CD4-positive, alpha-beta memory T cell (primary cell): Measurements from ENCODE around the gene SNF8. TPM values are rescaled to one million over a fixed set of nuclear protein-coding genes. Genes with fewer than 3 reads are reported as not detected.

ENCODE experiments used
- CTCF ChIA-PET: fragments of 350-600 bp; sonication (Branson Sonifier 250); formaldehyde crosslinking; loops from one replicate; lab custom pipeline; 2021; ENCODE audit warnings: inconsistent platforms; ENCODE audit not compliant: partially characterized antibody; lab: Charles Lee
- POLR2A ChIA-PET: fragments of 350-600 bp; sonication (Branson Sonifier 250); formaldehyde crosslinking; loops from one replicate; lab custom pipeline; 2021; ENCODE audit not compliant: partially characterized antibody; lab: Charles Lee
- DNase-seq, 5 donors: peaks; one replicate each; pipeline versions ENCODE4 v3.0.0 to v3.0.0-alpha.2; 2020 to 2022; ENCODE audit warnings: mixed read lengths in 1 of 5
- H3K27ac ChIP-seq: one replicate; pipeline ENCODE4 v1.7.0; 2013; ENCODE audit warnings: low read depth, low read length
- H3K27me3 ChIP-seq: 2 replicates; pipeline ENCODE4 v1.7.0; 2013; ENCODE audit warnings: mild to moderate bottlenecking, low read length, moderate library complexity; ENCODE audit not compliant: insufficient read depth
- H3K36me3 ChIP-seq: 2 replicates; pipeline ENCODE4 v1.7.0; 2013; ENCODE audit warnings: mild to moderate bottlenecking, low read length, moderate library complexity; ENCODE audit not compliant: insufficient read depth
- H3K4me1 ChIP-seq: 2 replicates; pipeline ENCODE4 v1.7.0; 2013; ENCODE audit warnings: mild to moderate bottlenecking, low read length, moderate library complexity; ENCODE audit not compliant: insufficient read depth
- H3K4me3 ChIP-seq, 2 donors: one replicate each; pipeline ENCODE4 v1.7.0; 2013; ENCODE audit warnings: low read length in 2 of 2, mild to moderate bottlenecking in 1 of 2
- H3K9me3 ChIP-seq, 2 donors: one replicate each; pipeline ENCODE4 v1.7.0; 2013; ENCODE audit warnings: low read length in 2 of 2, control low read depth in 1 of 2; ENCODE audit not compliant: control insufficient read depth in 1 of 2
- H3K27ac Mint-ChIP-seq, 7 donors: one replicate each; pipeline ENCODE4 v1.8.0; 2020 to 2021; ENCODE audit warnings: mixed read lengths in 7 of 7, mild to moderate bottlenecking in 6 of 7, inconsistent platforms in 3 of 7, moderate library complexity in 3 of 7
- H3K27me3 Mint-ChIP-seq, 2 donors: one replicate each; pipeline ENCODE4 v1.8.0; 2020 to 2021; ENCODE audit warnings: mixed read lengths in 2 of 2
- H3K36me3 Mint-ChIP-seq, 2 donors: one replicate each; pipeline ENCODE4 v1.8.0; 2020 to 2021; ENCODE audit warnings: mixed read lengths in 2 of 2, inconsistent platforms in 1 of 2, mild to moderate bottlenecking in 1 of 2
- H3K4me1 Mint-ChIP-seq, 4 donors: one replicate each; pipeline ENCODE4 v1.8.0; 2020 to 2021; ENCODE audit warnings: mixed read lengths in 4 of 4, mild to moderate bottlenecking in 1 of 4
- H3K4me3 Mint-ChIP-seq, 8 donors: one replicate each; pipeline ENCODE4 v1.8.0; 2020 to 2021; ENCODE audit warnings: mixed read lengths in 8 of 8, mild to moderate bottlenecking in 7 of 8, moderate library complexity in 6 of 8, inconsistent platforms in 3 of 8
- H3K9me3 Mint-ChIP-seq, 8 donors: one replicate each; pipeline ENCODE4 v1.8.0; 2020 to 2021; ENCODE audit warnings: mixed read lengths in 8 of 8, mild to moderate bottlenecking in 5 of 8, inconsistent platforms in 3 of 8, moderate library complexity in 1 of 8
- intact Hi-C: fragments of 100-400 bp; cut with micrococcal nuclease; formaldehyde crosslinking; loops from one replicate; pipeline ENCODE4 v1.15.1; 2023
- polyA plus RNA-seq, 2 donors: library from polyadenylated mRNA; unstranded; fragments of 300-500 nt; fragmentation: Illumina TruSeq; gene quantifications; one replicate each; pipeline ENCODE4 v1.2.3, GENCODE V29; 2021
- total RNA-seq, 2 experiments: library from RNA; stranded (reverse); gene quantifications; one replicate each; pipeline ENCODE4 v1.2.3, GENCODE V29; 2021

Gene SNF8
- total and polyA plus RNA-seq, 4 experiments from 2014 or later, result 55.6 to 115 (median 82.9) TPM

DNA sequence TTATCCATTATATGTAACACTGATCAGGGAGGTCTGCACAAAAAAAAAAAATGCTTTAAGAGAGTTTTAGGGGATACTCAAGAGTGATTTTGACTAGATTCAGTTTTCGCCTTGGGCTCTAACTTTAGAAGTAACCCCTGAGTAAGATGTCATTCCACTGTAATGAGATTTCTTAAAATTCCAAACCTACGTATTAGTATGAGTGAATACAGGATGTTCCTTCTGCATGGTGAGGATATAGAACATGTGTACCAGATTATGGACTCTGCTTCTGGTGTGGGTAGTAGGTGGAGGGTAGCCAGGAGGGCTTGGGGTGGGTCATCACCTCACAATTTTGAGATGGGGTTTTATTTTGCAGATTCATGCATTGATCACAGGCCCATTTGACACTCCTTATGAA lies 32.2 kb downstream of the SNF8 start:
- Mint-ChIP-seq H3K4me3 (peak overlapping the region in 2 of 8 donors; percentile 29 to 36), H3K27ac (peak overlapping the region in 4 of 7 donors; percentile 31 to 96 (median 49)), H3K4me1 (peaks cover 53 to 82% (median 71%) of the 10 kb centered on the region in 4 donors), H3K36me3 (peaks cover 30 to 70% of the 10 kb centered on the region in 2 donors), H3K9me3 (no peaks in the 10 kb centered on the region), H3K27me3 (no peaks in the 10 kb centered on the region)
- CTCF ChIA-PET, result no interaction called here
- Histone ChIP-seq H3K27me3 (no peaks in the 10 kb centered on the region), H3K4me3 (no peak overlapping the region), H3K9me3 (no peaks in the 10 kb centered on the region), H3K36me3 (peaks cover 43% of the 10 kb centered on the region), H3K27ac (no peak overlapping the region), H3K4me1 (peaks cover 76% of the 10 kb centered on the region)
- DNase-seq, result no peak
- intact Hi-C loops, result no loop called here
- POLR2A ChIA-PET, result no interaction called here

DNA sequence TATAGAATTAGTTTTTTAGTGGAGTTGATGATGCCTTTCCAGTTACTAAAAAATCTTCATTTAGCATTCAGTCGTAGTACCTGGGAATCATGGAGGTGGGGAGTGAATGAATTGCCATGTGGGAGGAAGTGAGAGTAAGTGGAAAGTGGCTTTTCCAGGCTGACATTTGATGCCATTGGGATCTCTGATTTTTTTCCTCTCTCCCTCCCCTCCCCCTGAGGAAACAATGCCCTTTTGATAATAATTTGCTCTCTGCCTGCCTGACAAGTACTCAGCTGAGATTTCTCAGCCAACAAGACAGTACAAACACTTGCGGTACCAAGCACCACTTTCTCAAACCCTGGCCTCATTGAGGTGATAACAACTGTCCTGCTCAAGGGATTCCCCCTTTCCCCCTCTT lies 34.3 kb downstream of the SNF8 start:
- Mint-ChIP-seq H3K4me1 (peaks cover 50 to 75% (median 64%) of the 10 kb centered on the region in 4 donors), H3K4me3 (peak overlapping the region; percentile 87 to 98 (median 94)), H3K27ac (peak overlapping the region; percentile 50 to 98 (median 78)), H3K36me3 (peaks cover 20 to 58% of the 10 kb centered on the region in 2 donors), H3K9me3 (no peaks in the 10 kb centered on the region), H3K27me3 (no peaks in the 10 kb centered on the region)
- H3K9me3 ChIP-seq, result no peaks in the 10 kb centered on the region
- DNase-seq, result no peak
- ChIA-PET CTCF (interaction anchor here (1.3 kb wide), 1 partner anchor 25 kb away, joined by 3 read pairs; no protein-coding TSS in a partner anchor), POLR2A (interaction anchor here (1.1 to 4.9 kb wide), 4 partner anchors 10 to 34 kb away, joined by 3 to 101 read pairs (median 23); partner anchors contain the start of genes ATP5MC1 and SNF8)
- peaks cover 72% of the 10 kb centered on the region for H3K4me1 ChIP-seq
- no peak overlapping the region for H3K4me3 ChIP-seq
- H3K27me3 ChIP-seq, result no peaks in the 10 kb centered on the region
- peak overlapping the region; percentile 82 for H3K27ac ChIP-seq
- intact Hi-C loops, result no loop called here
- peaks cover 35% of the 10 kb centered on the region for H3K36me3 ChIP-seq

DNA sequence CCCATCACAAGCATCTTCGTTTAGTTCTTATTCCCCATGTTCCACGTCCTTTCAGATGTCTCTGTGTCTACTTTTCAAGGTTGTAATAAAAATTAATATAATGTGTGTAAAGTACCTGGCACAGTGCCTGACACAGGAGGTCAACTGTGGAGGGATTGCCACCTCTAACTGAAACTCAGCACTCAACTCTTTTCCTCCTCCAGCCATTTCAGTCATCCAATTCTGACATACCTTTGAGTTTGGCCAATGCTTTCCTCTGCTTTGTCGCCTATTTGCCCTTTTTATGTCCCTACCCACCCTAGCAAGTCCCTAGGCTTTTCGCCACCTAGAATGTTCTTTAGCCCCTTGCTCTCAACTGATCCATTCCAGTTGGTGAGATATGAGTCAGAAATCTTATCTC lies 34.9 kb downstream of the SNF8 start:
- no peaks in the 10 kb centered on the region for H3K27me3 Mint-ChIP-seq
- peak overlapping the region; percentile 82 for H3K27ac ChIP-seq
- H3K4me3 ChIP-seq, result peak overlapping the region in 1 of 2 donors; percentile 65
- peaks cover 20 to 57% of the 10 kb centered on the region in 2 donors for H3K36me3 Mint-ChIP-seq
- ChIA-PET POLR2A (interaction anchor here (0.8 to 4.9 kb wide), 4 partner anchors 13 to 34 kb away, joined by 3 to 101 read pairs (median 24); partner anchors contain the start of genes ATP5MC1 and SNF8), CTCF (no interaction called here)
- peak overlapping the region; percentile 87 to 98 (median 94) for H3K4me3 Mint-ChIP-seq
- H3K4me1 ChIP-seq, result peaks cover 66% of the 10 kb centered on the region
- no peak for DNase-seq
- H3K27me3 ChIP-seq, result no peaks in the 10 kb centered on the region
- peaks cover 48 to 69% (median 59%) of the 10 kb centered on the region in 4 donors for H3K4me1 Mint-ChIP-seq
- H3K36me3 ChIP-seq, result peaks cover 30% of the 10 kb centered on the region
- H3K9me3 Mint-ChIP-seq, result no peaks in the 10 kb centered on the region
- intact Hi-C loops, result no loop called here
- H3K9me3 ChIP-seq, result no peaks in the 10 kb centered on the region
- H3K27ac Mint-ChIP-seq, result peak overlapping the region; percentile 65 to 98 (median 95)

DNA sequence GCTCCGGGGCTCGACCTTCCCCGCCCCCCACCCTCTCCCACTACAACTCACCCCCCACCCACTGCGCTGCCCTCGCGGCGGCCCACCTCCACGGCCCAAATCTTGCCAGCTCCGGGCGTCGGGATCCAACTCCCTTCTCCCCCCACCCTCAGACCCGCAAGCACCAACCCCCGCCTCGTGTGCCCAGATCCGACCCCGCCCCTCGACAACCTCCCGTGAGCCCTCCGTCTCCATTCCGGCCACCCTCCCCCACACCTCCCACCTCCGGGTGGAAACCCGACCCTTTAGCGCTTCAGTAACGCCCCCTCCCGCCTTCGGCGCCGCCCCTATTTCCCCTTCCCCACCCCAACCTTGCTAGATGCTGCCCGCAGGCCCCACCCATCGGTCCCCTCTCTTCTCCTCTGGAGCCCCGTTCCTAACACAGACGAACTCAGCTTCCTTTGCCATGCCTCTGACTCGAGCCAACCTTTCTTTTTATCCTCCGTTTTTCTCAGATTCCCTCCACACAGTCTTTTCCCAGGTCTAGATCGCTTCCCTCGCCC lies 35.7 kb downstream of the SNF8 start:
- Mint-ChIP-seq H3K9me3 (no peaks in the 10 kb centered on the region), H3K4me3 (peak overlapping the region; percentile 87 to 98 (median 94)), H3K36me3 (peaks cover 13 to 50% of the 10 kb centered on the region in 2 donors), H3K4me1 (peaks cover 42 to 61% (median 52%) of the 10 kb centered on the region in 4 donors), H3K27ac (peak overlapping the region; percentile 82 to 98 (median 95)), H3K27me3 (no peaks in the 10 kb centered on the region)
- peaks cover 30% of the 10 kb centered on the region for H3K36me3 ChIP-seq
- intact Hi-C loops, result loop anchor here (1.0 kb wide), 2 partner anchors 17 to 35 kb away; partner anchors contain the start of genes ATP5MC1 and SNF8
- H3K27me3 ChIP-seq, result no peaks in the 10 kb centered on the region
- POLR2A ChIA-PET, result interaction anchor here (0.6 to 4.9 kb wide), 7 partner anchors 12 to 801 kb away, joined by 3 to 101 read pairs (median 4); partner anchors contain the start of genes ATP5MC1, SNF8 and SNX11
- peak; percentile 59 to 89 (median 68) for DNase-seq
- CTCF ChIA-PET, result no interaction called here
- no peaks in the 10 kb centered on the region for H3K9me3 ChIP-seq
- peaks cover 57% of the 10 kb centered on the region for H3K4me1 ChIP-seq
- peak overlapping the region; percentile 82 for H3K27ac ChIP-seq
- H3K4me3 ChIP-seq, result peak overlapping the region; percentile 42 to 65

DNA sequence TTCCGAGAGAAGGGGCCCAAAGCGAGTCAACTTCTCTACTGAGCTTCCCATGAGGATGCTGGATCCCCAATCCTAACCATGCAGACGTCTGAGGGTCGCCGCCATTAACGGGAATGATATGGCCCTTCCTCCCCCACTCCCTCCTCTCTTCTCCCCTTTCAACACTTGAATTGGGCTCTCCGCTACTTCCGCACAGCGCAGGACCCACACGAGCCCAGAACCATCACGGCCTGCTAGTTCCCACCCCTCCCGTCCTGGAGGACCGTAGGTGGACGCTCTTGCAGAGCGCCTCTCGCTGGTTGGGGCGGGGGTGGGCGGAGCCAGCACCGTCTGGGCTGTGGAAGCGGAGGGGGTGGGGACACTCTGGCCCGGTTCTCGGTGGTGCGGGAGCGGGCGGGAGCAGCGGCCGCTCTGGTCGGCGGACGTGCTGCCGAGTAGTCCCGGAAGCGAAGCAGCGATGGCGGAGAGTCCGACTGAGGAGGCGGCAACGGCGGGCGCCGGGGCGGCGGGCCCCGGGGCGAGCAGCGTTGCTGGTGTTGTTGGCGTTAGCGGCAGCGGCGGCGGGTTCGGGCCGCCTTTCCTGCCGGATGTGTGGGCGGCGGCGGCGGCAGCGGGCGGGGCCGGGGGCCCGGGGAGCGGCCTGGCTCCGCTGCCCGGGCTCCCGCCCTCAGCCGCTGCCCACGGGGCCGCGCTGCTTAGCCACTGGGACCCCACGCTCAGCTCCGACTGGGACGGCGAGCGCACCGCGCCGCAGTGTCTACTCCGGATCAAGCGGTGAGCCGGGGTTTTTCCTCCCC lies 36.4 kb downstream of the SNF8 start, which contains the start of gene UBE2Z:
Gene UBE2Z (plus strand): TSS at position 361 of the 797 bp plus-strand sequence. CDS start 97 bp downstream, at position 458.
- intact Hi-C loops, result loop anchor here (1.0 kb wide), 2 partner anchors 16 to 36 kb away; partner anchors contain the start of genes ATP5MC1 and SNF8
- peak; percentile 83 to 89 (median 87) for DNase-seq
- Mint-ChIP-seq H3K36me3 (peaks cover 8 to 45% of the 10 kb centered on the region in 2 donors), H3K4me1 (peaks cover 39 to 54% (median 46%) of the 10 kb centered on the region in 4 donors), H3K4me3 (peak within 1 kb of the TSS; percentile 91 to 98 (median 94)), H3K9me3 (no peaks in the 10 kb centered on the region), H3K27me3 (no peaks in the 10 kb centered on the region), H3K27ac (peak within 1 kb of the TSS; percentile 96 to 99 (median 98))
- ChIA-PET POLR2A (interaction anchor here (0.7 to 4.9 kb wide), 15 partner anchors 9 to 1013 kb away, joined by 3 to 101 read pairs (median 4); partner anchors contain the start of genes ATP5MC1 and SNF8), CTCF (interaction anchor here (0.8 to 2.1 kb wide), 4 partner anchors 11 to 104 kb away, joined by 3 to 18 read pairs (median 4); partner anchors contain the start of gene ATP5MC1)
- no peaks in the 10 kb centered on the region for H3K27me3 ChIP-seq
- peak within 1 kb of the TSS; percentile 63 to 65 for H3K4me3 ChIP-seq
- H3K4me1 ChIP-seq, result peaks cover 50% of the 10 kb centered on the region
- peak within 1 kb of the TSS; percentile 82 for H3K27ac ChIP-seq
- H3K36me3 ChIP-seq, result peaks cover 24% of the 10 kb centered on the region
- H3K9me3 ChIP-seq, result no peaks in the 10 kb centered on the region

DNA sequence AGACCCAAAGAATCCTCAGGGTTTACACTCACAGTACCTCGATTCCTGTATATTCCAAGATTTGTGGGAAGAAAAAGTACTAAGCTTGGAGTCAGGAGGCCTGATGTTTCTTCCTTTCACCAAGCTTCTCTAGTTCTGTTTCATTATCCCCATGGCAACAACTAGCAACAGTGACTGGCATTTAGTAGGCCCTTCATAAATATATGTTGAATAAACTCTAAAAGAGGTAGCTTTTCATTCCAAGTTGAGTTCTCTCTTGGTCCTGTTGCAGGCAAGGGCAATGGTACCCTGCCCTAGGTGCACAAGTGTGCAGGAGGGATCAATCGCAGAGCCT lies 37.0 kb downstream of the SNF8 start:
- no peaks in the 10 kb centered on the region for H3K27me3 ChIP-seq
- peaks cover 45% of the 10 kb centered on the region for H3K4me1 ChIP-seq
- peak overlapping the region; percentile 82 for H3K27ac ChIP-seq
- H3K27me3 Mint-ChIP-seq, result no peaks in the 10 kb centered on the region
- peaks cover 8 to 39% of the 10 kb centered on the region in 2 donors for H3K36me3 Mint-ChIP-seq
- CTCF ChIA-PET, result interaction anchor here (0.8 to 2.1 kb wide), 4 partner anchors 11 to 104 kb away, joined by 3 to 18 read pairs (median 4); partner anchors contain the start of gene ATP5MC1
- H3K4me3 Mint-ChIP-seq, result peak overlapping the region; percentile 91 to 98 (median 94)
- DNase-seq, result no peak
- H3K4me3 ChIP-seq, result peak overlapping the region; percentile 63 to 65
- H3K9me3 Mint-ChIP-seq, result no peaks in the 10 kb centered on the region
- H3K27ac Mint-ChIP-seq, result peak overlapping the region; percentile 96 to 99 (median 98)
- H3K36me3 ChIP-seq, result peaks cover 18% of the 10 kb centered on the region
- intact Hi-C loops, result loop anchor here (1.0 kb wide), 2 partner anchors 15 to 37 kb away; partner anchors contain the start of genes ATP5MC1 and SNF8
- peaks cover 35 to 48% (median 42%) of the 10 kb centered on the region in 4 donors for H3K4me1 Mint-ChIP-seq
- POLR2A ChIA-PET, result interaction anchor here (0.8 to 4.9 kb wide), 13 partner anchors 8 to 1012 kb away, joined by 3 to 101 read pairs (median 4); partner anchors contain the start of genes ATP5MC1 and SNF8
- H3K9me3 ChIP-seq, result no peaks in the 10 kb centered on the region
